ENCODE data around the gene MAP1B. TPM values are rescaled to one million over a fixed set of nuclear protein-coding genes. Genes with fewer than 3 reads are reported as not detected.

MAP1B gene
- total and polyA plus RNA-seq, 10 donors: 0.68 to 17.3 (median 9.8) TPM

DNA sequence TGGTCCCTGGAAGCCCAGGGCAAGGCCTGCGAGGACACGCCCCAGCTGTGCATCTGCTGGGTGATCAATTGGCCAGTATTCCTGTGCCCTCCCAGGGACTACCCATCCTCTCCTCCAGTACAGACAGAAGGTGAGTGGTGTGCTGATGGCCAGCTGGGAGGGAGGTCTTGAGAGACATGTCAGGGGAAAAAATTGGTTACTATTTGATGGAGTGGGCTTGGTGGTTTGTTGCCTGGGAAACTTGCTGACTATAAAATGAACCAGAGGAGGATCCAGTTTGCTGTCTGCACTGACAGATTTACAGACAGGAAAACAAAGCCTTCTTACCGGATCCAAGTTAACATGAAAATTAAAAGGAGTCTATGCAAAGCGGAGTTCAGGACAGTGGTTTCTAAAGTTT, 40.3 kb downstream of the MAP1B start:
- H3K27ac ChIP-seq: no peak overlapping the region
- no peaks in the 10 kb centered on the region for H3K36me3 ChIP-seq
- H3K27me3 ChIP-seq (replicated peaks in 1 of 7): no peaks in the 10 kb centered on the region
- no peaks in the 10 kb centered on the region for H3K9me3 ChIP-seq
- peaks cover 0 to 4% (median 0%) of the 10 kb centered on the region in 6 donors for H3K4me1 ChIP-seq
- intact Hi-C loops (cut with DNase I; ENCODE audit: low total_unique reads): no loop called here
- 93 to 97% (median 94%) methylated on average over 4 of the region's 4 CpGs for WGBS, 5 donors
- no peak for TF ChIP-seq POLR2A (IDR thresholded peaks at IDR 0.05)
- no peak for TF ChIP-seq POLR2AphosphoS5 (IDR thresholded peaks at IDR 0.05)
- TF ChIP-seq, protein P1, sequence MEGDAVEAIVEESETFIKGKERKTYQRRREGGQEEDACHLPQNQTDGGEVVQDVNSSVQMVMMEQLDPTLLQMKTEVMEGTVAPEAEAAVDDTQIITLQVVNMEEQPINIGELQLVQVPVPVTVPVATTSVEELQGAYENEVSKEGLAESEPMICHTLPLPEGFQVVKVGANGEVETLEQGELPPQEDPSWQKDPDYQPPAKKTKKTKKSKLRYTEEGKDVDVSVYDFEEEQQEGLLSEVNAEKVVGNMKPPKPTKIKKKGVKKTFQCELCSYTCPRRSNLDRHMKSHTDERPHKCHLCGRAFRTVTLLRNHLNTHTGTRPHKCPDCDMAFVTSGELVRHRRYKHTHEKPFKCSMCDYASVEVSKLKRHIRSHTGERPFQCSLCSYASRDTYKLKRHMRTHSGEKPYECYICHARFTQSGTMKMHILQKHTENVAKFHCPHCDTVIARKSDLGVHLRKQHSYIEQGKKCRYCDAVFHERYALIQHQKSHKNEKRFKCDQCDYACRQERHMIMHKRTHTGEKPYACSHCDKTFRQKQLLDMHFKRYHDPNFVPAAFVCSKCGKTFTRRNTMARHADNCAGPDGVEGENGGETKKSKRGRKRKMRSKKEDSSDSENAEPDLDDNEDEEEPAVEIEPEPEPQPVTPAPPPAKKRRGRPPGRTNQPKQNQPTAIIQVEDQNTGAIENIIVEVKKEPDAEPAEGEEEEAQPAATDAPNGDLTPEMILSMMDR (IDR thresholded peaks at IDR 0.05 in 8 of 11, conservative IDR thresholded peaks at IDR 0.05 in 3 of 11): no peak
- H3K4me3 ChIP-seq: no peak overlapping the region
- no peak for DNase-seq

- 94 to 99% (median 95%) methylated on average over 2 of the region's 2 CpGs for WGBS, 5 donors
- Histone ChIP-seq H3K27ac (no peak overlapping the region), H3K4me1 (peaks cover 0 to 7% (median 0%) of the 10 kb centered on the region in 6 donors)
These were observed 42.5 kb downstream of the MAP1B start for GRCh38 chr5:72149742-72150141.

GRCh38 chr5:72151169-72151568, 43.9 kb downstream of the MAP1B start:
- DNase-seq: no peak
- Histone ChIP-seq H3K27ac (peak overlapping the region in 5 of 8 donors; percentile 38 to 76 (median 55)), H3K36me3 (no peaks in the 10 kb centered on the region), H3K27me3 (replicated peaks in 1 of 7) (no peaks in the 10 kb centered on the region), H3K9me3 (no peaks in the 10 kb centered on the region), H3K4me3 (no peak overlapping the region), H3K4me1 (peaks cover 0 to 8% (median 0%) of the 10 kb centered on the region in 6 donors)
- intact Hi-C loops (cut with DNase I; ENCODE audit: low total_unique reads): no loop called here
- TF ChIP-seq, protein P1 (IDR thresholded peaks at IDR 0.05 in 8 of 11, conservative IDR thresholded peaks at IDR 0.05 in 3 of 11): no peak
- TF ChIP-seq POLR2A (IDR thresholded peaks at IDR 0.05) (no peak), POLR2AphosphoS5 (IDR thresholded peaks at IDR 0.05) (no peak)

More at GRCh38 chr5:72149742-72150141, 42.5 kb downstream of the MAP1B start:
- intact Hi-C loops (cut with DNase I; ENCODE audit: low total_unique reads): no loop called here
- TF ChIP-seq, protein P1 (IDR thresholded peaks at IDR 0.05 in 8 of 11, conservative IDR thresholded peaks at IDR 0.05 in 3 of 11): no peak
- TF ChIP-seq POLR2A (IDR thresholded peaks at IDR 0.05) (no peak), POLR2AphosphoS5 (IDR thresholded peaks at IDR 0.05) (no peak)
- no peaks in the 10 kb centered on the region for H3K36me3 ChIP-seq
- no peak overlapping the region for H3K4me3 ChIP-seq
- H3K9me3 ChIP-seq: no peaks in the 10 kb centered on the region
- DNase-seq: no peak
- no peaks in the 10 kb centered on the region for H3K27me3 ChIP-seq (replicated peaks in 1 of 7)

GRCh38 chr5:72151646-72152045, 44.4 kb downstream of the MAP1B start:
- Histone ChIP-seq H3K4me3 (no peak overlapping the region), H3K27me3 (replicated peaks in 1 of 7) (no peaks in the 10 kb centered on the region), H3K9me3 (no peaks in the 10 kb centered on the region), H3K36me3 (no peaks in the 10 kb centered on the region), H3K4me1 (peaks cover 0 to 8% (median 0%) of the 10 kb centered on the region in 6 donors), H3K27ac (peak overlapping the region in 5 of 8 donors; percentile 38 to 76 (median 55))
- no peak for DNase-seq
- TF ChIP-seq, protein P1 (IDR thresholded peaks at IDR 0.05 in 8 of 11, conservative IDR thresholded peaks at IDR 0.05 in 3 of 11): no peak
- TF ChIP-seq POLR2AphosphoS5 (IDR thresholded peaks at IDR 0.05) (no peak), POLR2A (IDR thresholded peaks at IDR 0.05) (no peak)
- intact Hi-C loops (cut with DNase I; ENCODE audit: low total_unique reads): no loop called here
- 15 to 21% (median 18%) methylated on average over 1 of the region's 1 CpG for WGBS, 5 donors
